Peyer's patch (tissue), 4 donors: ENCODE measurements around the gene CFAP126.

ENCODE experiments used
- POLR2A ChIP-seq, 2 donors: fragments of 450-650 bp; IDR thresholded peaks; one replicate each; pipeline ENCODE4 v1.5.1; 2017; ENCODE audit warnings: antibody characterized with exemption in 2 of 2, mild to moderate bottlenecking in 2 of 2, moderate library complexity in 2 of 2
- TF ChIP-seq, protein P1 (sequence below), 6 experiments: fragments of 450-650 bp in 4 of 6; fragments of 200-600 bp in 2 of 6; sonication (generic) in 1 of 6; IDR thresholded peaks; one replicate each; pipeline ENCODE4 v1.5.1; 2017 to 2019; ENCODE audit warnings: antibody characterized with exemption in 6 of 6, mild to moderate bottlenecking in 3 of 6, moderate library complexity in 1 of 6

- TF ChIP-seq, protein P1, sequence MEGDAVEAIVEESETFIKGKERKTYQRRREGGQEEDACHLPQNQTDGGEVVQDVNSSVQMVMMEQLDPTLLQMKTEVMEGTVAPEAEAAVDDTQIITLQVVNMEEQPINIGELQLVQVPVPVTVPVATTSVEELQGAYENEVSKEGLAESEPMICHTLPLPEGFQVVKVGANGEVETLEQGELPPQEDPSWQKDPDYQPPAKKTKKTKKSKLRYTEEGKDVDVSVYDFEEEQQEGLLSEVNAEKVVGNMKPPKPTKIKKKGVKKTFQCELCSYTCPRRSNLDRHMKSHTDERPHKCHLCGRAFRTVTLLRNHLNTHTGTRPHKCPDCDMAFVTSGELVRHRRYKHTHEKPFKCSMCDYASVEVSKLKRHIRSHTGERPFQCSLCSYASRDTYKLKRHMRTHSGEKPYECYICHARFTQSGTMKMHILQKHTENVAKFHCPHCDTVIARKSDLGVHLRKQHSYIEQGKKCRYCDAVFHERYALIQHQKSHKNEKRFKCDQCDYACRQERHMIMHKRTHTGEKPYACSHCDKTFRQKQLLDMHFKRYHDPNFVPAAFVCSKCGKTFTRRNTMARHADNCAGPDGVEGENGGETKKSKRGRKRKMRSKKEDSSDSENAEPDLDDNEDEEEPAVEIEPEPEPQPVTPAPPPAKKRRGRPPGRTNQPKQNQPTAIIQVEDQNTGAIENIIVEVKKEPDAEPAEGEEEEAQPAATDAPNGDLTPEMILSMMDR (IDR thresholded peaks at IDR 0.05), result no peak
- no peak for TF ChIP-seq POLR2A (IDR thresholded peaks at IDR 0.05)
Measured at GRCh38 chr1:161407451-161407985, 39.8 kb upstream of the CFAP126 start.
